Measurements from ENCODE around the gene LY6G5B.
A peak's percentile ranks its signal among the peaks of the same experiment; 100 is the strongest.

The LY6G5B gene

DNA sequence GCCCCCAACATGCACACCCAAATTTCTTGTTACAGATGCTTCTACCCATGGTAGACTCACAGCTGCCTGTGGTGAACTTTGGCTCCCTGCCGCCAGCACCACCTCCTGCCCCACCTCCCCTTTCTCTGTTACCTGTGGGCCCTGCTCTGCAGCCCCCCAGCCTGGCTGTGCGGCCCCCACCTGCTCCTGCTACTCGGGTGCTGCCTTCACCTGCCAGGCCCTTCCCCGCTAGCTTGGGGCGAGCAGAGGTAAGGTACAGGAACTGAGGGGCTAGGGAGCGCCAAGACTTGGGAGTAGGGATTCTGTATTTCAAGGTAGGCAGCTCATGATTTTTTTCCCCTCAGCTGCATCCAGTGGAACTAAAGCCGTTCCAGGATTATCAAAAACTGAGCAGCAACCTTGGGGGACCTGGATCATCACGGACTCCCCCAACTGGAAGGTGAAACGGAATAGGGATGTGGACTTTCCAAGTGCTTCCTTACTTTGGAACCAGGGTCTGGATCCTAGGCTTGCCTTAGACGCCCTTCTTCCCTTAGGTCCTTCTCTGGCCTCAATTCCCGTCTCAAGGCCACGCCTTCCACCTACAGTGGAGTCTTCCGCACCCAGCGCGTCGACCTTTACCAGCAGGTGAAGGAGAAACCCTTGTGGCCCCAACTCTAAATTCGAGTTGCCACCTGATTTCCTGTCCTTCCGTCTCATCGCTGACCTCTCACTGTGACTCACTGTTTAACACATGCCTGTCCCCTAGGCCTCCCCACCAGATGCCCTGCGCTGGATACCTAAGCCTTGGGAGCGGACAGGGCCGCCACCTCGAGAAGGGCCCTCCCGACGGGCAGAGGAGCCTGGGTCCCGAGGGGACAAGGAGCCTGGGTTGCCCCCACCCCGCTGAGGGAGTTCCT, 32.8 kb upstream of the LY6G5B start:
- no peak overlapping the region for H3K4me3 Mint-ChIP-seq
- H3K9me3 Mint-ChIP-seq, result no peaks in the 10 kb centered on the region
- no peaks in the 10 kb centered on the region for H3K4me1 Mint-ChIP-seq
- peak overlapping the region in 2 of 3 experiments; percentile 31 to 52 for H3K27ac Mint-ChIP-seq
- no peak for TF ChIP-seq CTCF (IDR thresholded peaks at IDR 0.05; ENCODE audit: unreplicated experiment in 3 of 3)
- H3K27me3 Mint-ChIP-seq (ENCODE audit: low read depth), result no peaks in the 10 kb centered on the region
- peaks cover 78% of the 10 kb centered on the region for H3K36me3 Mint-ChIP-seq (ENCODE audit: low read depth)

- TF ChIP-seq CTCF (IDR thresholded peaks at IDR 0.05; ENCODE audit: unreplicated experiment in 3 of 3), result no peak
- no peaks in the 10 kb centered on the region for H3K9me3 Mint-ChIP-seq
- H3K4me1 Mint-ChIP-seq, result no peaks in the 10 kb centered on the region
- H3K4me3 Mint-ChIP-seq, result no peak overlapping the region
- H3K36me3 Mint-ChIP-seq (ENCODE audit: low read depth), result peaks cover 76% of the 10 kb centered on the region
- peak overlapping the region in 2 of 3 experiments; percentile 20 to 54 for H3K27ac Mint-ChIP-seq
- no peaks in the 10 kb centered on the region for H3K27me3 Mint-ChIP-seq (ENCODE audit: low read depth)
Measured at GRCh38 chr6:31639043-31639442, 30.7 kb upstream of the LY6G5B start.

GRCh38 chr6:31639449-31639861, 30.3 kb upstream of the LY6G5B start:
- H3K4me1 Mint-ChIP-seq, result no peaks in the 10 kb centered on the region
- H3K4me3 Mint-ChIP-seq, result no peak overlapping the region
- H3K36me3 Mint-ChIP-seq (ENCODE audit: low read depth), result peaks cover 72% of the 10 kb centered on the region
- H3K27ac Mint-ChIP-seq, result peak overlapping the region in 1 of 3 experiments; percentile 35
- no peaks in the 10 kb centered on the region for H3K9me3 Mint-ChIP-seq
- no peak for TF ChIP-seq CTCF (IDR thresholded peaks at IDR 0.05; ENCODE audit: unreplicated experiment in 3 of 3)
- H3K27me3 Mint-ChIP-seq (ENCODE audit: low read depth), result no peaks in the 10 kb centered on the region

GRCh38 chr6:31640612-31641011, 29.2 kb upstream of the LY6G5B start:
- Mint-ChIP-seq H3K9me3 (no peaks in the 10 kb centered on the region), H3K27me3 (ENCODE audit: low read depth) (no peaks in the 10 kb centered on the region), H3K4me1 (no peaks in the 10 kb centered on the region), H3K4me3 (no peak overlapping the region), H3K36me3 (ENCODE audit: low read depth) (peaks cover 73% of the 10 kb centered on the region), H3K27ac (no peak overlapping the region)
- TF ChIP-seq CTCF (IDR thresholded peaks at IDR 0.05; ENCODE audit: unreplicated experiment in 3 of 3), result no peak

DNA sequence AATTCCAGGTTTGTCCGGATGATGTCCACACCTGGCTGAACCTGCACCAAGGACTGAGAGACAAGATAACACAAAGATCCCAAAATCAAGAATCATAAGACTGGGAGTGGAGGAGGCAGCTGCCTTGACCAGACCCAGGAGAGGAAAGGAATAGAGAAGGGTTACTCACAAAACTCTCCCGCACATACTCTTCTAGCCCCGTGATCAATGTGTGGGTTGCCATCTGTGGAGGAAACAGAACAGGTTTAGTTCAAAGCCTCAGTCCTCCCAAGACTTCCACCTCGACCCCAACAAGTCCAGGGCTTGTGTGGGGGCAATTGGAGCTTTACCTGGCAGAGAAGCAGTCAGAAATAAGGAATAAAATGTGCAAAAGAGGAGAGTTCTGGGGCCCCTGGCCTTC, 28.4 kb upstream of the LY6G5B start:
- Mint-ChIP-seq H3K27me3 (ENCODE audit: low read depth) (no peaks in the 10 kb centered on the region), H3K27ac (no peak overlapping the region), H3K4me1 (no peaks in the 10 kb centered on the region), H3K36me3 (ENCODE audit: low read depth) (peaks cover 71% of the 10 kb centered on the region), H3K4me3 (no peak overlapping the region), H3K9me3 (no peaks in the 10 kb centered on the region)
- TF ChIP-seq CTCF (IDR thresholded peaks at IDR 0.05; ENCODE audit: unreplicated experiment in 3 of 3), result no peak
